ENCODE data around the gene OXSR1.
"Not testable (repeated sequence)": the region's sequence is repeated elsewhere in the genome, so short reads cannot be mapped to it uniquely, and the experiment has no call there.

Gene OXSR1

DNA sequence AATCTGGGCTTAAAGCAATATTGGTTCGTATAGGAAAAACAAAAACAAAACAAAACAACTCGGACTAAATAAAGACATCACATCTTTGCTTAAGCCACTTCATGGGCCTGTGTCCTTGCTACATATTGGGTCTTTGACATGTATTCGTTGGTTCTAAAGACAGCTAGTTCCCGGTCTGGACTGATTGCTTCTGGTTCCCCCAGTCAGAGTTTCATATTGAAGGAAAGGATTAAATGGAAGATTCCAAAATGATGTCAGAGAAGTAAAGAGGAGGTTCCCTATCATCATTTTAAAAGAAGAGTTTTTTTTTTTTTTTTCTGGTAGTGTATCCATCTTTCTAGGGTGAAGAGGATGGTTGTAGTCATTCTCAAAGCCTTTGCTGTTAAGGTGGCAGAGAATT, 2.3 kb downstream of the OXSR1 start:
- DNase-seq (ENCODE audit: low read depth), result no peak

DNA sequence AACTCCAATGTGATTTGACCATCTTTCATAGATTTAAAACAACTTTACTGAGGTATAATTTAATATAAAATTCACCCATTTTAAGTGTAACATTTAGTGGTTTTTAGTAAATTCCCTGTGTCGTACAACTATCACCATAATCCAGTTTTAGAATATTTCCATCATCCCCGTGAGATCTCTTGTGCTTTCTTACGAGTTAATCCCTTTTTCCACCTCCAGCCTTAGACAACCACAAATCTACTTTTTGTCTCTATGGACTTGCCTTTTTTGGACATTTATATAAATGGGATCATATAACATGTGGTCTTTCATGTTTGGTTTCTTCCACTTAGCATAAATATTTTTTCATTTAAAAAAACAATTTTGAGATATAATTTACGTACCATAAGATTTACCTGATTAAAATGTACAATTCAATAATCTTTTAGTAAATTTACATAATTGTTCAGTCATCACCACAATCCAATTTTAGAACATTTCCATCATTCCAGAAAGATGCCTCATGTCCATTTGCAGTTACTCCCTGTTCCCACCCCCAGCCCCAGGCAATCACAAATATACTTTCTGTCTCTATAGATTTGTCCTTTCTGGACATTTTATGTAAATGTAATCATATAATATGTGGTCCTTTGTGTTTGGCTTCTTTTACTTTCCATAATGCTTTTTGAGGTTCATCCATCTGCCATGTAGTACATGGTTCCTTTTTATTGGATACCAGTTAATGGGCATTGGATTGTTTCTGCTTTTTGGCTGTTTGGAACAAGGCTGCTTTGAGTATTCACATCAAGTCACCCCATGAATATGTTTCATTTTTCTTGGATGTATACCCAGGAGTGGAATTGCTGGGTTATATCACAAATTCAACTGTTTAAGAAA, 3.1 kb downstream of the OXSR1 start:
- DNase-seq (ENCODE audit: low read depth), result peak; percentile 43

DNA sequence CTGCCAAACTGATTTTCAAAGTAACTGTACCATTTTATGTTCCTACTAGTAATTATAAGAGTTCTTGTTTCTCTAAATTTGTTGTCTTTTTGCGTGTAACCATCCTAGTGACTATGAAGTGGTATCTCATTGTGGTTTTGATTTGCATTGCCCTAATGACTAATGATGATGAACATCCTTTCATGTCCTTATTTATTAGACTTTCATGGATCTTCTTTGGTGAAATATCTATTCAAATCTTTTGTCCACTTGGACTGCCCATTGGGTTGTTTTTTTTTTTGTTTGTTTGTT, 3.6 kb downstream of the OXSR1 start:
- DNase-seq (ENCODE audit: low read depth), result peak; percentile 21

DNA sequence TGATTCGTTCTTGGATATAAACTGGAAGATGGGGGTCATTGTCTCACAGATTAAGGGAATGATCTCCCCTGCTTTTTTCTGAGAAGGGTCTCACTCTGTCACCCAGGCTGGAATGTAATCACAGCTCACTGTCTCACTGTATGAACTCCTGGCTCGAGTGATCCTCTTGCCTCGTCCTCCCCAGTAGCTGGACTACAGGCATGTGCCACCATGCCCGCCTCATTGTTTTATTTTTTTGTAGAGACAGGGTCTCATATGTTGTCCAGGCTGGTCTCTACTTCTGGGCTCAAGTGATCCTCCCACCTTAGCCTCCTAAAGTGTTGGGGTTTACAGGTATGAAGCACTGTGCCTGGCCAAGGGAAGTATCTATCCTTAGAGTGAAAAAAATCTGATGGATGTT, 5.4 kb downstream of the OXSR1 start:
- DNase-seq (ENCODE audit: low read depth), result no peak

DNA sequence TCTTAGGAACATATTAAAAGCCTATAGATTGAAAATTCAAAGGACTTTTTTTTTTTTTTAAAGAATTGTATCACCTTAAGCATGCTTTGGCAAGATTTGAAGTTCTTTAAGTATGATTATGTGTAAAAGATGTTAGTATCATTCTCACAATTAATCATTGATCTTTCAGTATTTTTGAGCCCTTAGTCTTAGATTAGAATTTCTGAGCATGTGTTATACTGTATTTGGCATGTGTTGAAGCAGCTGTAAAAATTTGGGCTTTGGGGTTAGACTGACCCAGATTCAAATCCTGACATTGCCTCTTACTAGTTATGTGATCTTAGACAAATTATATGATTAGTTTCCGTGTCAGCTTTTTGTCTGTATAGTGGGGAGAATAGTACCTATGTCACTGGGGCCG, 6.3 kb downstream of the OXSR1 start:
- no peak for DNase-seq (ENCODE audit: low read depth)

DNA sequence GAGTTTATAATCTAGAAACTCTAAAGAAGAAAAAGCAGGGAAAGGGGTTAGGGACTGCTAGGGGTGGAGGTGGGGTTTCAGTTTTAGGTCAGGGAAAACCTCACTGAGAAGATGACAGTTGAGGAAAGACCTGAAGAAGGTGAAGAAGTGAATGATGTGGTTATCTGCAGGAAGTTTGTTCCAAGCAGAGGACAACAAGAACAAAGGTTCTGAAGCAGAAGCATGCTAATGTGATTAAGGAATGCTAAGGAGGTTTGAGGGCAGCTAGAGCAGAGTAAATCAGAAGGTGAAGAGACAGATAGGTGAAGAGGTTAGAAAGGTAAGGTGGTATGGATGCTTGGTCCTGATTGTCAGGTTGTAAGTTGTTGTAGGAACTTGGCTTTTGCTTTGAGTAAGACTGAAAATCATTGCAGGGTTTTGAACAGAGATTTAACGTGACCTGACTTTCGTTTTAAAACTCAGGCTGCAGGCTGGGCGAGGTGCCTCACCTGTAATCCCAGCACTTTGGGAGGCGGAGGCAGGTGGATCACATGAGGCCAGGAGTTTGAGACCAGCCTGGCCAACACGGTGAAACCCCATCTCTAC, 8.6 kb downstream of the OXSR1 start:
- no peak for DNase-seq (ENCODE audit: low read depth)

DNA sequence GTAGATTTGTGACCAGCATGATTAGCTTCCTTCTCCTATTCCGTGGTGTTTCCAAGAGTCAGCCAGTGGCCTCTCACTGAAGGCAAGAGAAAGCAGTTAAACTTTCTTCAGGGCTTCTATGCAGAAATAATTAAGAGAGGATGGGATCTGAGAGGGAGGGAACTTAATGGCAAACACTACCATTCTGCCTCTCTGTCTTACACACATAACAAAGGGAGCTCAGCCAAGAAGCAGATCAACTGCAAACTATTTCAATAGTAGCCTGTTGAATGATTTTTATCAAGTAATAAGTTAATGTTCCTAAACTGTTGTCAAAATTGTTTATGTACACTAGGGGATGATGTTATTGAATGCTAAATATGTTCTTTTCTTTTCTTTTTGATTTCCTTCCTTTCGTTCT, 11.8 kb downstream of the OXSR1 start:
- no peak for DNase-seq (ENCODE audit: low read depth)

DNA sequence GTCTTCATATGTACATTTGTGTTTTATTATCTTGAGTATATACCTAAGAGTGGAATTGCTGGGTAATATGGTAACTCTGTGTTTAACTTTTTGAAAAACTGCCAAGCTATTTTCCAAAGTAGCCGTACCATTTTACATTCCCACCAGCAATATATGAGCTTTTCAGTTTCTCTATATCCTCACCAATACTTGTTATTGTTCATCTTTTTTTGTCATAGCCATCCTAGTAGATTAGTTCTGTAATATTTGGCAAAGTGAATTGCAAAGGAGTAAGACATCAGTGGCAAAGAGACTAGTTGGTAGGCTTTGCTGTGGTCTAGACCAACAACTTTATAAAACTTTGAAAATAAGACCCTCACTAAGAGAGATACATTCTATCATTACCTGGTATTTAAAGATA, 21.4 kb downstream of the OXSR1 start:
- DNase-seq (ENCODE audit: low read depth), result no peak

DNA sequence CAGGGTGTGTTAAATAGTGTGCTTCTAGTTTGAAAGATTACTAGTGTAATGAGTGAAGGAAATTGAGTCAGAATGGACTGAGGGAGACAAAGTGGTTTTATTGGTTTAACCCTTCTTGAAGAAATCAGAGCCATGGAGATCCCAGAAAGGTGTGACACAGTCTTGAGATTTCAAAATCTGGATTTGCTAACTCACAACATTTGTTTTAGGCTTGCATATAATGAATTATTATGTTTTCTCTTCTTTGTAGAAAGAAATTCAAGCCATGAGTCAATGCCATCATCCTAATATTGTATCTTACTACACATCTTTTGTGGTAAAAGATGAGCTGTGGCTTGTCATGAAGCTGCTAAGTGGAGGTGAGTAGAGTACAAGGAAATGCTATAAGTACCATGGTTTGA, 25.1 kb downstream of the OXSR1 start:
- no peak for DNase-seq (ENCODE audit: low read depth)

DNA sequence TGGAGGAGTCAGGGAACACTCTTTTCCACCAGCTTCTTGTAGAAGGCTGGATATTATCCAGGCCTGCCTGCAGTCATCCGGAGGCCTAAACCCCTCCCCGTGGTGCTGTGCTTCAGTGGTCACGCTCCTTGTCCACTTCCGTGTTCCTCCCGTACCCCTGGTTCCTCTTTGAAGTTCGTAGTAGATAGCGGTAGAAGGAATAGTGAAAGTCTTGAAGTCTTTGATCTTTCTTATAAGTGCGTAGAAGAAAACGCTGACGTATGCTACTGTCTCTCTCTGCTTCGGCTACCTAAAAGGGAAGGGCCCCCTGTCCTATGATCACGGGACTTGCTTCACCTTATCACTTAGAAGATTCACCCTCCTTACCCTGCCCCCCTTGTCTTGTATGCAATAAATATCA, 37.6 kb downstream of the OXSR1 start:
- DNase-seq (ENCODE audit: low read depth), result not testable (repeated sequence)

DNA sequence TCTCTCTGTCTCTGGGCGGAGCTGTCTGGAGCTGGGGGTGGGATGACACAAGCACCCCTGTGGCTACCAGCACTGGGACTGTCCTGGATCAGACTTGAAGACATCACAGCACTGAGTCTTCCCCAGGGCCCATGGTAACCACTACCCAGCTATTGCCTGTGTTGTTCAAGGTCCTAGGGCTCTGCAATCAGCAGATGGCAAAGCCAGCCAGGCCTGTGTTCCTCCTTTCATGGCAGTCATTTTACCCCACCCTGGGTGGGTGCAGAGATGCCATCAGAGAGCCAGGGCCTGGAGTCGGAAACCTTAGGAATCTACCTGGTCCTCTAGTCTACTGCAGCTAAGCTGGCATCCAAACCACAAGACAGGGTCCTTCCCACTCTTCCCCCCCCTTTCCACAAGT, 38.4 kb downstream of the OXSR1 start:
- DNase-seq (ENCODE audit: low read depth), result no peak

DNA sequence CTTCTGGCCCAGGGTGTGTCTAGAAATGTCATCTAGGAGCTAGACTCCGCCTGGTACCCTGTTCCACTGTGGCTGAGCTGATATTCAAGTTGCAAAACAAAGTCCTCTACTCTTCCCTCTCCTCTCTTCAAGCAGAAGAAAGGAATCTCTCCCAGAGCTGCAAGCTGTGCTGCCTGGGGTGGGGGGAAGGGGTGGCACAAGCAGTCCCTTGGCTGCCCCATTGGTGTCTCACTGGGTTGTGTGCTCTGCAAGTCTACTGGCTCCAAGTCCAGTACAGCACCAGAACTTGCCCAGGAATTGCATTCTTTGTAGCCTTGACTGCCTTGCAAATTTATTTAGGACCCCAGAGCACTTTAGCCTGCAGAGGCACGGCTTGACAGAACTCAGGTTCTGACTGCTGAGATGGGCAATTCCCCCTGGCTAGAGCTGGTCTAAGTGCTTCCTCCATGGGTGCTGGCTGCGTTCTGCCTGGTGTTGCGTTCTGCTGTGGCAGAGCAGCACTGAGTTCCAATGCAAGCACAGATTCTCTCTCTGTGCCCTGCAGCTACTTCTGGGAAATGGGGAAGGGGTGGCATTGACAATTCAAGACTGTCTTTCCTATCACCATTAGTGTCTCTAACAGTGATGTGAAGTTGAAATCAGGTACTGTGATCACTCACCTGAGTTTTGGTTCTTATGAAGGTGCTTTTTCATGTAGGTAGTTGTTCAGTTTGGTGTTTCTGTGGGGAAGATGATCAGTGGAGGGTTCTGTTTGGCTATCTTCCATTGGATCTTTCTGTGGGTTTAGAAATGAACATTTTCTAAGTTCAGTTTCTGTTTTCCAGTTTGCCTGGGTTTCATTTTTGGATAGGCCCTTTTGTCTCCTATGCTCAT, 39.5 kb downstream of the OXSR1 start:
- no peak for DNase-seq (ENCODE audit: low read depth)

DNA sequence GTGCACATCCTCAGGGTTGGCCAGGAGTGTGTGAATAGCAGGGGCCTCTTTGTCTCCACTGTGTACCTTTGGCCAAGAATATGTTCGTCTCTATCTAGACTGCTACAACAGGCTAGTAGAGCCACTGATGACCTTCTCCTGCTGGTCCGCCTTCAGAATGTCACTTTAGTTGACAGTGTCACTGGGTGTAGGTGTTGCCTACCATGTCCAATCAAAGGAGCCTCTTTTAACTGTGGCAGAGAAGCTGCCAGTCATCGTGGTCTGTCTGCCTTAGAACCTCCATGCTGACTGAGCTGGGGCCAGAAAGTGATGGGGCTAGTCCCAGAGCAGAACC, 40.1 kb downstream of the OXSR1 start:
- DNase-seq (ENCODE audit: low read depth), result no peak

DNA sequence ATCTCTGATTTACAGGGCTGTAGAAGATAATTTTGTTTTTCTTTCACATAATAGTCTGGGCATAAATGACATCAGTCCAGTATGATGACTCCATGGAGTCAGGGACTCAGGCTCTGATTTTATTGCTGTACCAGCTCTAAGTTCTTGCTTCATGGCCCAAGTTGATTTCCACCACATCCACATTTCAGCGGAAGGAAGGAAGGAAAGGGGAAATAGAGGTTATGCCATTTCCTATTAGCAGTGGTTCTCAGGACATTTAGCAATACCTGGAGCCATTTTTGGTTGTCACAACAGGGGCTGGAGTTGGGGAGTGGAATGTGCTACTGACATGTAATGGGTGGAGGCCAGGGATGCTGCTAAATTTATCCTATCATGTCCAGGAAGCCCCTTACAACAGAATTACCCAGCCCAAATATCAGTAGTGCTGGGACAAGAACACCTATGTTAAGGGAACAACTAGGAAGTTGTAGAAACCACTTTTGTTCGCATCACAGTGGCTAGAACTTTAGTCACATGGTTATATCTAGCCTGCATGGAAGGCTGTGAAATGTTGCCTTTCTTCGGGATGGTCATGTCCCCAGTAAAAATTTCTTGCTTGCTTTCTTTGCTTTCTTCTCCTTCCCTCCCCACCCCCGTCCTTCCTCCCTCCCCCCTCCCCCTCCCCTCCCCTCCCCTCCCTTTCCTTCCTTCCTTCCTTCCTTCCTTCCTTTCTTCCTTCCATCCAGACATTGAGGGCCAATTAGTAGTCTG, 42.1 kb downstream of the OXSR1 start:
- DNase-seq (ENCODE audit: low read depth), result no peak

DNA sequence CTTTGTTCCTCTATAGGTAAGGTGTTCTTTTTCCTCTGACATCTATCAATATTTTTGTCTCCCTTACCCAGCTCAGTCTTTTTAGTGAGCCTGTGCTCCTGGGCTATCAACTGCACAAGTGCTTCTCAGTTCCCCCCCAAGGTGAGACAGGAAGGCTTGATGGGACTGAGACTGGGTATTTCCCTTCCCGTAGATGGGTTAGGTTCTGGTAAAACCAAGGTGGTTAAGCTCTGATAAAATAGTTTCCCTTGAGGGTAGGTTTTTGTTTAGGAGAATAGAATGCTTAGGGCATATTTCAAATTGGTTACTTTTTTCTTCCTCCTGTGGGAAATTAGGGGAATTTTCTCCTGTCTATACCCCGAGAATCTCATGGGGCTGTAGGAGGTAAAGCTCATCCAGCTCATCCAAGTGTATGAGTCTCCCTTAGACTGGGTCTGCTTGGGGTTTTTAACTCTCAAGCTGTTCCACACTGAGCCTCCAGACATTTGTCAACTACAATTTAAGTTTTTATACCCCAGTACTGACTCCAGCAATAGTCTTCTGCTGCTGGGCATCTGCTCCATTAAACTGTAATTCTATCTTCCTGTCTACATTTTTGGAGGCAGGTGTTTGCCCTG, 44.9 kb downstream of the OXSR1 start:
- DNase-seq (ENCODE audit: low read depth), result no peak

DNA sequence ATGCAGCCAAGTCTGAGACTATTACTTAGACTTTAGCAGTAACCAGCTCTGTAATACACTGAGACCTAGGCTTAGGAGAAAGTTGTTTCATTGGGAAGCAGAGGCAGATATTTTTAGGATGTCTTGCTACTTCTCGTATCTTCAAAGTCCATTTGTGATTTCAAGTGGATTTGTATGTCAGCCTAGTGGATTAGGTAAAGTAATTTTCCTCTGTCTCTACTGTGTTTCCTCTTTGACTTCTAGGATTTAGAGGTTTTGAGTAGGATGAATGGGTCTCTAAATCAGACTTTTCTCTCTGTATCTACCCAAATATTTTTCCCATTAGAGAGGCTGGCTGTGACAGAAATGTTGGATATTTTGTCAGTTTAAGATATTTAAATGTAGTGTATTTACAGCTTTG, 46.8 kb downstream of the OXSR1 start:
- DNase-seq (ENCODE audit: low read depth), result no peak

DNA sequence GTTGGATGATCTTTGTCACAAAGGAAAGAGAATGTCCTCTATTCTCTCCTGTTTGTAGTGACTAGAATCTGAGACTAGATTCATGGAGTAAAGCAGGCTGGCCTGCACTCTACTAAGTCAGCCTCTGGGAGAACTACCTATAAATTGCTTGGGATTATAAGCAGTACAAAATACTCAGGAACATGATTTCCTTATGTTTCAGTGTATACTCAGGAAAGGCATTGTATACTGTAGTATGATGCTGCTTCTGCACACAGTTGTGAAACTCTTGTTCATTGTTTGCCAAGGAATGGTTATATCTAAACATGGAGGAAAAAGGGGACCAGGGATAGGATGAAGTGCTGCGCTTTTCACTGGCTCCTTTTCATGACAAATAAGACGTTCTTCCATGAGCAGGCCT, 49.2 kb downstream of the OXSR1 start:
- no peak for DNase-seq (ENCODE audit: low read depth)

DNA sequence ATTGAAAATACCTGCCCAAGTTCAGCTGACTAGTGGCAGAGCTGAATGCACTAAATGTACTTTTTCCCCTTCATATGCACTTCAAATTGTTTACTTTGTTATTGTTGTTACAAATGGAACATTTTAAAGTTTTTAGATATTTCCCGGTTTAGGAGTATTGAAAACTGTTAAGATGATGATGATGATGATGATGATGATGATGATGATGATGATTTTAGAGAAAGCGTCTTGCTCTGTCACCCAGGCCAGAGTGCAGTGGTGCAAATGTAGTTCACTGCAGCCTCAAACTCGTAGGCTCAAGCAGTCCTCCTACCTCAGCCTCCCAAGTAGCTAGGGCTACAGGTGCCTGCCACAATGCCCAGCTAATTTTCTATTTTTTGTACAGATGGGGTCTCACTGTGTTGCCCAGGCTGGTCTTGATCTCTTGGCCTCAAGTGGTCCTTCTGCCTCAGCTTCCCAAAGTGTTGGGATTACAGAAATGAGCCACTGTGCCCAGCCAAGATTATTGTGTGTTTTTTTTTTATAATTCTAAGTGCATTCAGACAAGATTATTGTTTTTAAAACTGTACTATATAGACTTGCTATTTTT, 54.4 kb downstream of the OXSR1 start:
- no peak for DNase-seq (ENCODE audit: low read depth)

DNA sequence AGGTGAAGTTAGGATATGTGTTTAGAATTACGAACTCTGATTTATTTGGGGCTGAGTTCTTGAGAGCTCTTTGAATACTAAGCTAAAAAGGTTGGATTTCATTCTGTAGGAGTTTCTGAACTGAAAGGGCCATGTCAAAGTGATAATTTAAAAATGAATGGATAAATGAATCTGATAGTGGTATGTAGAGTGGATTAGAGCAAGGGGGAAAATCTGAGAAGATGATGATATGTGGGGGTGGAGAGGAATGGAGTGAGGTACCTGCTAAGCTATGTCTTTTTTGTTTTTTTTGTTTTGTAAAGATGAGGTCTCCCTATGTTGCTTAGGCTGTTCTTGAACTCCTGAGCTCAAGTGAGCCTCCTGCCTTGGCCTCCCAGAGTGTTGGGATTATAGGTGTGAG, 55.7 kb downstream of the OXSR1 start:
- no peak for DNase-seq (ENCODE audit: low read depth)

DNA sequence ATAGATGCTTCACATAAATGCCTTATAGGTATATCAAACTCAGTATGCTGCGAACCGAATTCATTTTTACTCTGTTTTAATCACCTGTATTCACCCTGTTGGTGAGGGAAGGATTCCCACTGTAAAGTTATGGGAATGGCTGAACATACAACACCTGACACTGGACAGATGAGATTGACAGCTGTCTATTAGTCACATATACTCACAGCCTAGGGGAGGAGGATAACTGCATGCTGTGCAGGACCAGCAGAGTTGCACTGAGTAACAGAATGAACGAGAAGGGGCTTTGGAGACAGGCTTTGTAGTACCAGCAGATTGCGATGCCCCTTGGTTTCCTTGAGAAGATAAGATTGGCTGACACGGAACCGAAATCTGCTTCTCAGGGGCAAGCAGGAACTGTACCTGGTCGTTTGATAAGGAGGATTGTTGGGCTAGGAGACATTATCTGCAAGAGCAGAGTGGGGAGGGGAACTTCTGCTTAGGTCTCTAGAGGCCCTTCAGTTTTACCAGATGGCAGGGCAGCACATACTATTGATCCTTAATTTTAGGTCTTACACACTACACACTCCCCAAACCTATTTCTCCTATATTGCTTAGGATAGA, 56.8 kb downstream of the OXSR1 start:
- no peak for DNase-seq (ENCODE audit: low read depth)

DNA sequence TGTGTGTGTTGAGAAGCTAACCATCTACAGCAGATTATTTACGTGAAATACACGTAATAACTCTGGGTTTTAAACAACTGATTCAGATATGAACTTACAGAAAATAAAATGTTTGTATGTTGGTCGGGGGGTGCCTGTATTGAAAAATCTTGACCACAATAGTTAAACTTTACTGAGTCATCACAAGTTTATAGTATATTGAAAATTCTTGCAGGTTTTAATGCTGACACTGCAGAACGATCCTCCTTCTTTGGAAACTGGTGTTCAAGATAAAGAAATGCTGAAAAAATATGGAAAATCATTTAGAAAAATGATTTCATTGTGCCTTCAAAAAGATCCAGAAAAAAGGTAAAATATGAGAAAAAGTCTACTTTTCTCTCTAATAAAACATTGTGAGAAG, 59.0 kb downstream of the OXSR1 start:
- DNase-seq (ENCODE audit: low read depth), result no peak

All from amniotic epithelial cell (primary cell).